SK-N-SH treated with all-trans-retinoic acid at 6 μM for 48 hours (cell line): ENCODE results near the gene CTIF.

Experiments used
- ATAC-seq: fragments of 200-7000 bp; cut with Tn5 transposase; 3 replicates; pipeline ENCODE4 v1.9.1; 2020; ENCODE audit warnings: mild to moderate bottlenecking, moderate library complexity
- ARNTL ChIP-seq: fragments of 450-650 bp; formaldehyde crosslinking; IDR thresholded peaks from 2 replicates; pipeline ENCODE4 v1.5.0; 2020; ENCODE audit warnings: low read depth, mild to moderate bottlenecking, moderate library complexity, borderline replicate concordance
- BACH2 ChIP-seq: fragments of 250-450 bp; sonication (Bioruptor Pico); IDR thresholded peaks from 2 replicates; pipeline ENCODE4 v1.9.0; 2021; ENCODE audit warnings: mild to moderate bottlenecking, borderline replicate concordance
- CSDC2 ChIP-seq: fragments of 250-450 bp; sonication (Bioruptor Pico); IDR thresholded peaks from 2 replicates; pipeline ENCODE4 v1.5.0; 2020; ENCODE audit warnings: mild to moderate bottlenecking, moderate library complexity
- ESRRG ChIP-seq: fragments of 250-450 bp; sonication (Bioruptor Pico); IDR thresholded peaks from 2 replicates; pipeline ENCODE4 v1.6.1; 2021; ENCODE audit warnings: mild to moderate bottlenecking
- GLIS3 ChIP-seq: fragments of 250-450 bp; sonication (Bioruptor Pico); IDR thresholded peaks from 2 replicates; pipeline ENCODE4 v1.5.0; 2020; ENCODE audit warnings: mild to moderate bottlenecking, moderate library complexity
- ISL1 ChIP-seq: fragments of 250-450 bp; sonication (Bioruptor Pico); IDR thresholded peaks from 2 replicates; pipeline ENCODE4 v2.1.2; 2022; ENCODE audit warnings: mild to moderate bottlenecking, moderate library complexity
- PATZ1 ChIP-seq: fragments of 250-450 bp; sonication (Bioruptor Pico); IDR thresholded peaks from 2 replicates; pipeline ENCODE4 v1.8.0; 2020; ENCODE audit warnings: mild to moderate bottlenecking, moderate library complexity, borderline replicate concordance
- PPARA ChIP-seq: fragments of 250-450 bp; sonication (Bioruptor Pico); IDR thresholded peaks from 2 replicates; pipeline ENCODE4 v1.5.0; 2020; ENCODE audit warnings: mild to moderate bottlenecking, borderline replicate concordance
- RARB ChIP-seq: fragments of 250-450 bp; sonication (Bioruptor Pico); IDR thresholded peaks from 2 replicates; pipeline ENCODE4 v1.8.0; 2021; ENCODE audit warnings: mild to moderate bottlenecking, moderate library complexity
- SNAI2 ChIP-seq: fragments of 250-450 bp; sonication (Bioruptor Pico); IDR thresholded peaks from 2 replicates; pipeline ENCODE4 v1.5.0; 2020; ENCODE audit warnings: mild to moderate bottlenecking, moderate library complexity
- TCF4 ChIP-seq: fragments of 250-450 bp; sonication (Bioruptor Pico); IDR thresholded peaks from 2 replicates; pipeline ENCODE4 v1.8.0; 2021; ENCODE audit warnings: mild to moderate bottlenecking, moderate library complexity, borderline replicate concordance
- TOX ChIP-seq: fragments of 250-450 bp; sonication (Bioruptor Pico); IDR thresholded peaks from 2 replicates; pipeline ENCODE4 v1.8.0; 2021; ENCODE audit warnings: mild to moderate bottlenecking, moderate library complexity, borderline replicate concordance
- TSHZ2 ChIP-seq: fragments of 250-450 bp; sonication (Bioruptor Pico); IDR thresholded peaks from 2 replicates; pipeline ENCODE4 v1.5.0; 2020; ENCODE audit warnings: mild to moderate bottlenecking, moderate library complexity
- ZC3H10 ChIP-seq: fragments of 250-450 bp; sonication (Bioruptor Pico); IDR thresholded peaks from 2 replicates; pipeline ENCODE4 v1.5.1; 2021; ENCODE audit warnings: mild to moderate bottlenecking, moderate library complexity
- ZFP3 ChIP-seq: fragments of 250-450 bp; sonication (Bioruptor Pico); IDR thresholded peaks from 2 replicates; pipeline ENCODE4 v1.5.0; 2020; ENCODE audit warnings: mild to moderate bottlenecking, moderate library complexity
- ZFP30 ChIP-seq: fragments of 450-650 bp; formaldehyde crosslinking; IDR thresholded peaks from 2 replicates; pipeline ENCODE4 v1.5.0; 2022; ENCODE audit warnings: mild to moderate bottlenecking, moderate library complexity
- ZNF8 ChIP-seq: fragments of 450-650 bp; formaldehyde crosslinking; IDR thresholded peaks from 2 replicates; pipeline ENCODE4 v1.5.0; 2020; ENCODE audit warnings: mild to moderate bottlenecking, moderate library complexity
- TF ChIP-seq, protein P1 (sequence below): fragments of 250-450 bp; sonication (Bioruptor Pico); IDR thresholded peaks from 2 replicates; pipeline ENCODE4 v1.5.1; 2021; ENCODE audit warnings: mild to moderate bottlenecking, moderate library complexity
- TF ChIP-seq, protein P2 (sequence below): fragments of 250-450 bp; sonication (Bioruptor Pico); IDR thresholded peaks from 2 replicates; pipeline ENCODE4 v1.8.0; 2021; ENCODE audit warnings: low read depth, mild to moderate bottlenecking, moderate library complexity, borderline replicate concordance
- TF ChIP-seq, protein P3 (sequence below): fragments of 250-450 bp; sonication (Bioruptor Pico); IDR thresholded peaks from 2 replicates; pipeline ENCODE4 v1.5.1; 2020; ENCODE audit warnings: low read depth, mild to moderate bottlenecking, moderate library complexity

The CTIF gene

GRCh38 chr18:48840491-48840877 lies 301.7 kb downstream of the CTIF start:
- no peak for ATAC-seq
- TF ChIP-seq ARNTL (CRISPR knock-in tag) (no peak), SNAI2 (CRISPR knock-in tag) (no peak), PATZ1 (CRISPR knock-in tag) (no peak), TCF4 (no peak), TSHZ2 (no peak), ZFP3 (no peak), TOX (CRISPR knock-in tag) (no peak), BACH2 (CRISPR knock-in tag) (no peak), CSDC2 (CRISPR knock-in tag) (no peak), ZC3H10 (no peak)
- TF ChIP-seq, protein P1, sequence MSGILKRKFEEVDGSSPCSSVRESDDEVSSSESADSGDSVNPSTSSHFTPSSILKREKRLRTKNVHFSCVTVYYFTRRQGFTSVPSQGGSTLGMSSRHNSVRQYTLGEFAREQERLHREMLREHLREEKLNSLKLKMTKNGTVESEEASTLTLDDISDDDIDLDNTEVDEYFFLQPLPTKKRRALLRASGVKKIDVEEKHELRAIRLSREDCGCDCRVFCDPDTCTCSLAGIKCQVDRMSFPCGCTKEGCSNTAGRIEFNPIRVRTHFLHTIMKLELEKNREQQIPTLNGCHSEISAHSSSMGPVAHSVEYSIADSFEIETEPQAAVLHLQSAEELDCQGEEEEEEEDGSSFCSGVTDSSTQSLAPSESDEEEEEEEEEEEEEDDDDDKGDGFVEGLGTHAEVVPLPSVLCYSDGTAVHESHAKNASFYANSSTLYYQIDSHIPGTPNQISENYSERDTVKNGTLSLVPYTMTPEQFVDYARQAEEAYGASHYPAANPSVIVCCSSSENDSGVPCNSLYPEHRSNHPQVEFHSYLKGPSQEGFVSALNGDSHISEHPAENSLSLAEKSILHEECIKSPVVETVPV (CRISPR knock-in tag) = no peak

DNA sequence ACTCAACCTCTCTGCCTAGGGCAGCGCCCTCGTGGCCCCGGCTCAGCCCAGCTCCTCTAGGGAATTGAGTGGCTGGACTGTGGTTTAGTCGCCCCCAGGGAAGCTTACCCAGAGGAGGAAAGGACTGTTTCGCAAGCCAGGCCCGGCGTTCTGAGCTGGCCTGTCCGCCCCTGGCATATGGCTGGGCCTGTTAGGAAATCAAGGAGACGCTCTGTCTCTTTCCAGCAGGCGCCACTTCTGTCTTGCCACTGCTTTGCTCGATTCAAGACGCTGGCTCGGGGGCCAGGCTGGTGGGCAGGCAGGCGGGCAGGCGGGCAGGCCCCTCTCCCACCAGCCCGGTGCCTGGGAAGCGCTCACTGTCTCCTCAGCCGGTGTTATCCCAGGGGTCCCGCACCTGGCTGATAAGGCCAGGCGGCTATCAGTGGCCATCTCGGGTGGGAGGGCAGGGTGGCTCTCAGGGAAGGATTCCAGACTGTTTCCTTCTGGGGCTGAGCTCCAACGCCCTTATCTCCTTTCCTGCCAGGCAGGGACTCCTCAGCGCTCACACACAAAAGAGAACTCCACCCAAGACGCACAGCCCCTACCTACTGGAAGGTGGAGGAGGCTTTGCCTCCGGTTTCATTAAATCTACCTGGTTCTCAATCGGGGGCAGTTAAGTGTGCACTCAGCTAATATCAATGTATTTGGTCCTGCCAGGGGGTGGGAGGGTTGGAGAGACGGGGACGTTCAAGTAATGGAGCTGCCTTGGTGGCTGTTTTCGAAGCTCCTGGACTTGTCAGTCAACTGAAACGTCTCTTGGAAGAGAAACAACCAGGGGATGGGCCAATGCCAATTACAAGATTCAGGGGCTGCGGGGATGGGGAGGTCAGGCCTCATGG lies 302.8 kb downstream of the CTIF start:
- TF ChIP-seq RARB (CRISPR knock-in tag) (no peak), ZFP3 (no peak), ZNF8 (CRISPR knock-in tag) (no peak), ARNTL (CRISPR knock-in tag) (no peak), ESRRG (CRISPR knock-in tag) (no peak), GLIS3 (CRISPR knock-in tag) (no peak)
- ATAC-seq = no peak

DNA sequence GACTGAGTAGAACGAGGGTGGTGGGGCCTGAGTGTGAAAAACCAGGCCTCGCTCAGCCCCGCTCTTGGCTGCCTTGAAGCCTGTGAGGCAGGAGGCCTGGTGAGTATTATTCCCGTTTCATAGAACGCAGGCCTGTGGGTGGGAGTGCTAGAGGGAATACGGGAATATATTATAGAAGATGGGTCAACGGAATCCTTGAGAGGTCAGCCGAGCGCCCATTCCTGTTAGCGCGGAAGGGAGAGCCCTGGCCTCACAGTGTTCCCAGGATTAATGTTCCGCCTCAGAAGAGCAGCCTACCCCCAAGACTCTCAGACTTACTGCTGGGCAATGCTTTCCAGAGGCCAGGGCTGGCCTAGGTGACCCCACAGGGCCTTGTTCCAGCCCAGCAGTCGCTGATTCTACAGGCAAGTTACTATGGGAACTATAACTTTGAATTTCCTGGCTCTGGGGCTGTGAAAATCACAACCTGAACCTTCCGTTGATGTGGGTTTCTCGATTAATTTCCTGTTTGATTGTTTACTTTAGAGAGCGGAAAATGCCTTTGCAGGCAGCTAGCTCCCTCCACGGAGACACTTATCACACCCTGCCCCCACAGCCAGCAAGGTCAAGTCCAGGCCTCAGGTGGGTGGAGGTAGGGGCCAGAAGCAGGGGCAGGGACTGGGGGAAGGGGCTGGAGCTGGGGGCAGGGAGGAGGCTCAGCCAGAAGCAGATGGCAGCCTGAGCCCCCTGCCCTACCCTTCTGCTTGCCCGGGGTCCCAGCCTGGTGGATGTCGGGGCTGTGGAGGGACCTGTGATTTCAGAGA lies 303.6 kb downstream of the CTIF start:
- no peak for ATAC-seq
- TF ChIP-seq RARB (CRISPR knock-in tag) (no peak), CSDC2 (CRISPR knock-in tag) (no peak), ISL1 (CRISPR knock-in tag) (no peak), ZFP3 (no peak), ZC3H10 (no peak), ESRRG (CRISPR knock-in tag) (no peak), PPARA (CRISPR knock-in tag) (no peak), TSHZ2 (no peak), TOX (CRISPR knock-in tag) (no peak), SNAI2 (CRISPR knock-in tag) (no peak), ZFP30 (CRISPR knock-in tag) (no peak), GLIS3 (CRISPR knock-in tag) (no peak)
- TF ChIP-seq, protein P2, sequence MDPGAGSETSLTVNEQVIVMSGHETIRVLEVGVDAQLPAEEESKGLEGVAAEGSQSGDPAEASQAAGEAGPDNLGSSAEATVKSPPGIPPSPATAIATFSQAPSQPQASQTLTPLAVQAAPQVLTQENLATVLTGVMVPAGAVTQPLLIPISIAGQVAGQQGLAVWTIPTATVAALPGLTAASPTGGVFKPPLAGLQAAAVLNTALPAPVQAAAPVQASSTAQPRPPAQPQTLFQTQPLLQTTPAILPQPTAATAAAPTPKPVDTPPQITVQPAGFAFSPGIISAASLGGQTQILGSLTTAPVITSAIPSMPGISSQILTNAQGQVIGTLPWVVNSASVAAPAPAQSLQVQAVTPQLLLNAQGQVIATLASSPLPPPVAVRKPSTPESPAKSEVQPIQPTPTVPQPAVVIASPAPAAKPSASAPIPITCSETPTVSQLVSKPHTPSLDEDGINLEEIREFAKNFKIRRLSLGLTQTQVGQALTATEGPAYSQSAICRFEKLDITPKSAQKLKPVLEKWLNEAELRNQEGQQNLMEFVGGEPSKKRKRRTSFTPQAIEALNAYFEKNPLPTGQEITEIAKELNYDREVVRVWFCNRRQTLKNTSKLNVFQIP = no peak
- TF ChIP-seq, protein P3, sequence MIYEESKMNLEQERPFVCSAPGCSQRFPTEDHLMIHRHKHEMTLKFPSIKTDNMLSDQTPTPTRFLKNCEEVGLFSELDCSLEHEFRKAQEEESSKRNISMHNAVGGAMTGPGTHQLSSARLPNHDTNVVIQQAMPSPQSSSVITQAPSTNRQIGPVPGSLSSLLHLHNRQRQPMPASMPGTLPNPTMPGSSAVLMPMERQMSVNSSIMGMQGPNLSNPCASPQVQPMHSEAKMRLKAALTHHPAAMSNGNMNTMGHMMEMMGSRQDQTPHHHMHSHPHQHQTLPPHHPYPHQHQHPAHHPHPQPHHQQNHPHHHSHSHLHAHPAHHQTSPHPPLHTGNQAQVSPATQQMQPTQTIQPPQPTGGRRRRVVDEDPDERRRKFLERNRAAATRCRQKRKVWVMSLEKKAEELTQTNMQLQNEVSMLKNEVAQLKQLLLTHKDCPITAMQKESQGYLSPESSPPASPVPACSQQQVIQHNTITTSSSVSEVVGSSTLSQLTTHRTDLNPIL (CRISPR knock-in tag) = no peak
- TF ChIP-seq, protein P1 (CRISPR knock-in tag) = no peak
- TF ChIP-seq, all 23 proteins: peak for 0
